Measurements from ENCODE around the gene SCYL1.

DNA sequence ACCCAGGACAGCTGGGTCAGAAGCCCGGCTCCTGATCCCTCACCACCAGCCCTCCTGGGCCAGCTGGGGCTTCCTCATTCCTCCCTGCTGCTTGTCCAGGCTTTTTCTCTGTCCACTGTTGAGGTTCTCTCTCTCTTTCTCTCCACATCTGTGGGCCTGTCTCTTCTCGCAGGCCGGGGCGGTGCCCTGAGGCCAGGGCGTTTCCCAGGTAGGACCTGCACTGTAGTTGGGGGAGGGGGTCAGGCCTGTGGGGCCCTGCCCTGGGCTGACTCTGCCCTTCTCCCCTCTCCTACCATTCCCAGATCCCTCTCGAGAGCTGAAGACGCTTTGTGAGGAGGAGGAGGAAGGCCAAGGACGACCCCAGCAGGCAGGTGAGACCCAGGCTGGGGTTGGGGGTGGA, 55.9 kb downstream of the SCYL1 start:
- TF ChIP-seq, protein P1, sequence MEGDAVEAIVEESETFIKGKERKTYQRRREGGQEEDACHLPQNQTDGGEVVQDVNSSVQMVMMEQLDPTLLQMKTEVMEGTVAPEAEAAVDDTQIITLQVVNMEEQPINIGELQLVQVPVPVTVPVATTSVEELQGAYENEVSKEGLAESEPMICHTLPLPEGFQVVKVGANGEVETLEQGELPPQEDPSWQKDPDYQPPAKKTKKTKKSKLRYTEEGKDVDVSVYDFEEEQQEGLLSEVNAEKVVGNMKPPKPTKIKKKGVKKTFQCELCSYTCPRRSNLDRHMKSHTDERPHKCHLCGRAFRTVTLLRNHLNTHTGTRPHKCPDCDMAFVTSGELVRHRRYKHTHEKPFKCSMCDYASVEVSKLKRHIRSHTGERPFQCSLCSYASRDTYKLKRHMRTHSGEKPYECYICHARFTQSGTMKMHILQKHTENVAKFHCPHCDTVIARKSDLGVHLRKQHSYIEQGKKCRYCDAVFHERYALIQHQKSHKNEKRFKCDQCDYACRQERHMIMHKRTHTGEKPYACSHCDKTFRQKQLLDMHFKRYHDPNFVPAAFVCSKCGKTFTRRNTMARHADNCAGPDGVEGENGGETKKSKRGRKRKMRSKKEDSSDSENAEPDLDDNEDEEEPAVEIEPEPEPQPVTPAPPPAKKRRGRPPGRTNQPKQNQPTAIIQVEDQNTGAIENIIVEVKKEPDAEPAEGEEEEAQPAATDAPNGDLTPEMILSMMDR (IDR thresholded peaks at IDR 0.05; ENCODE audit: low read depth, low read length): no peak
- no peak for TF ChIP-seq EZH2phosphoT487 (IDR thresholded peaks at IDR 0.05; ENCODE audit: low read depth)

Measured in OCI-LY3 (cell line).